GM21381 (cell line): ENCODE results near the gene DNAJB14.
"Not testable (repeated sequence)": the region's sequence is repeated elsewhere in the genome, so short reads cannot be mapped to it uniquely, and the experiment has no call there.

ENCODE experiments used
- ATAC-seq: cut with Tn5 transposase; IDR thresholded peaks from one replicate; pipeline ENCODE4 v1.9.1; 2021; ENCODE audit warnings: mild to moderate bottlenecking, moderate library complexity; ENCODE audit not compliant: unreplicated experiment

DNAJB14 gene

GRCh38 chr4:99946356-99947189 lies at the start of gene DNAJB14:
TSS of gene DNAJB14 (minus strand) at chr4:99946618. CDS start at chr4:99946571, 47 bp downstream.
- ATAC-seq = peak; percentile 38

- no peak for ATAC-seq
Measured at GRCh38 chr4:99991741-99992140, 45.3 kb upstream of the DNAJB14 start.

- ATAC-seq = no peak
Measured at GRCh38 chr4:99987681-99988080, 41.3 kb upstream of the DNAJB14 start.

GRCh38 chr4:99986792-99987191 lies 40.4 kb upstream of the DNAJB14 start:
- no peak for ATAC-seq

GRCh38 chr4:99983289-99983943 lies 37.0 kb upstream of the DNAJB14 start:
- no peak for ATAC-seq

GRCh38 chr4:99979872-99980271 lies 33.5 kb upstream of the DNAJB14 start:
- ATAC-seq = no peak

GRCh38 chr4:99971453-99972111 lies 25.2 kb upstream of the DNAJB14 start:
- ATAC-seq = no peak

GRCh38 chr4:99968330-99968729 lies 21.9 kb upstream of the DNAJB14 start:
- no peak for ATAC-seq

GRCh38 chr4:99966692-99967091 lies 20.3 kb upstream of the DNAJB14 start:
- no peak for ATAC-seq

GRCh38 chr4:99965674-99966350 lies 19.4 kb upstream of the DNAJB14 start:
- ATAC-seq = no peak

GRCh38 chr4:99965173-99965572 lies 18.8 kb upstream of the DNAJB14 start:
- no peak for ATAC-seq

GRCh38 chr4:99961711-99962110 lies 15.3 kb upstream of the DNAJB14 start:
- no peak for ATAC-seq

- ATAC-seq = no peak
Measured at GRCh38 chr4:99960648-99961047, 14.2 kb upstream of the DNAJB14 start.

- ATAC-seq = not testable (repeated sequence)
Measured at GRCh38 chr4:99958207-99958606, 11.8 kb upstream of the DNAJB14 start.

GRCh38 chr4:99950913-99951254 lies 4.5 kb upstream of the DNAJB14 start:
- ATAC-seq = no peak

GRCh38 chr4:99949999-99950912 lies 3.8 kb upstream of the DNAJB14 start, which contains the start of gene H2AZ1:
TSS of gene H2AZ1 (minus strand) at chr4:99950275. CDS start at chr4:99950170, 105 bp downstream.
- ATAC-seq = peak; percentile 54

GRCh38 chr4:99949034-99949998 lies 2.9 kb upstream of the DNAJB14 start:
- peak; percentile 20 for ATAC-seq

GRCh38 chr4:99947608-99948007 lies 1.2 kb upstream of the DNAJB14 start:
- ATAC-seq = no peak

GRCh38 chr4:99947190-99947578 lies 766 bp upstream of the DNAJB14 start:
- ATAC-seq = no peak
